GM12865 (cell line): ENCODE data around the gene OR10K1.

Source experiments
- DNase-seq: peaks from one replicate; pipeline ENCODE4 v3.0.0; 2010; ENCODE audit warnings: low read depth
- H3K4me3 ChIP-seq: 2 replicates; pipeline ENCODE4 v1.5.1; 2011; ENCODE audit warnings: mild to moderate bottlenecking, low read depth, low read length, control low read depth
- TF ChIP-seq, protein P1 (sequence below): IDR thresholded peaks from 2 replicates; pipeline ENCODE4 v1.5.1; 2011; ENCODE audit warnings: low read length, control low read depth, low read depth, inconsistent platforms; ENCODE audit not compliant: insufficient read depth; ENCODE audit errors: missing control alignments

The OR10K1 gene

DNA sequence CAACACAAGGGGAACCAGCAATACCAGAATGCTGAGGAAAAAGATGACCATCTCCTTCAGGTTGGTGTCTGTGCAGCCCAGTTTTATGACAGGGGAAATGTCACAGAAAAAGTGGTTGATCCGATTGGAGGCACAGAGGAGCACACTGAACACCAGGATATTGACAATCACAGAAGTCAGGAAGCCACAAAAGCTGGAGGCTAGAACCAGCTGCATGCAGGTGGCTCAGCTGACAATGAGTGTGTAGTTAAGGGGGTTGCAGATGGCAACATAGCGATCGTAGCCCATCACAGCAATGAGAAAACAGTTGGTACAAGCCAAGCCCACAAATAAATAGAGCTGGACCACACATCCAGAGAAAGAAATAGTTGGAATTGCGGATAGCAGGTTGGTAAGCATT is 16.3 kb upstream of the OR10K1 start:
- TF ChIP-seq, protein P1, sequence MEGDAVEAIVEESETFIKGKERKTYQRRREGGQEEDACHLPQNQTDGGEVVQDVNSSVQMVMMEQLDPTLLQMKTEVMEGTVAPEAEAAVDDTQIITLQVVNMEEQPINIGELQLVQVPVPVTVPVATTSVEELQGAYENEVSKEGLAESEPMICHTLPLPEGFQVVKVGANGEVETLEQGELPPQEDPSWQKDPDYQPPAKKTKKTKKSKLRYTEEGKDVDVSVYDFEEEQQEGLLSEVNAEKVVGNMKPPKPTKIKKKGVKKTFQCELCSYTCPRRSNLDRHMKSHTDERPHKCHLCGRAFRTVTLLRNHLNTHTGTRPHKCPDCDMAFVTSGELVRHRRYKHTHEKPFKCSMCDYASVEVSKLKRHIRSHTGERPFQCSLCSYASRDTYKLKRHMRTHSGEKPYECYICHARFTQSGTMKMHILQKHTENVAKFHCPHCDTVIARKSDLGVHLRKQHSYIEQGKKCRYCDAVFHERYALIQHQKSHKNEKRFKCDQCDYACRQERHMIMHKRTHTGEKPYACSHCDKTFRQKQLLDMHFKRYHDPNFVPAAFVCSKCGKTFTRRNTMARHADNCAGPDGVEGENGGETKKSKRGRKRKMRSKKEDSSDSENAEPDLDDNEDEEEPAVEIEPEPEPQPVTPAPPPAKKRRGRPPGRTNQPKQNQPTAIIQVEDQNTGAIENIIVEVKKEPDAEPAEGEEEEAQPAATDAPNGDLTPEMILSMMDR: no peak
- no peak for DNase-seq
- no peak overlapping the region for H3K4me3 ChIP-seq

DNA sequence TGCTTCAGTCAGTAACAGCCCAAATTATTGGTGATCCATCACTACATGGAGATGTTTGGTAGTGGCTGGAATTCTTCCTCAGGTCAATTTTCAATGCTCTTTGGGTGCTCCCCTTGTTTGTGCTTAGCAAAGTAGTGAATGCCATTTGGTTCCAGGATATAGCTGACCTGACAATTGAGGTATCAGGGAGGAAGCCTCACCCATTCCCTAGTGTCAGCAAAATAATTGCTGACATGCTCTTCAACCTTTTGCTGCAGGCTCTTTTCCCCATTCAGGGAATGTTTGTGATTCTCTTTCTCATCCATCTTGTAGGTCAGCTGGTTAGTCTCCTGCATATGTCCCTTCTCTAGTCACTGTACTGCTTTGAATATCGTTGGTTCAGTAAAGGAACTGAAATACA is 7.1 kb upstream of the OR10K1 start:
- DNase-seq: no peak
- no peak overlapping the region for H3K4me3 ChIP-seq
- TF ChIP-seq, protein P1: no peak

DNA sequence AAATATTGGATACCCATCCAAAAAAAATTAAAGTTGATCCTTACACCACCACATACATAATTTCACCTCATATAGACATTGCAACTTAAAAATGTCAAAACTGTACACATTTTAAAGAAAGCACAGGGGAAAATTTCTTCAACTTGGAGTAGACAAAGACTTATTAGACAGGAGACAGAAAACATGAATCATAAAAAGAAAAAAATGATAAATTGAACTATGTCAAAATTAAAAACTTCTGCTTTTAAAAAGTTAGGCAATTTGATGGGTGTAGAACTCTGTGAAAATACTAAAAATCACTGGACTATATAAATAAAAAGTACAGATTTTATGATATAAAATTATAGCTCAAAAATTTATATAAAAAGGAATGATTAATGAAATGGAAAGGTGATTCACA is 4.4 kb upstream of the OR10K1 start:
- no peak for DNase-seq
- TF ChIP-seq, protein P1: no peak
- no peak overlapping the region for H3K4me3 ChIP-seq

DNA sequence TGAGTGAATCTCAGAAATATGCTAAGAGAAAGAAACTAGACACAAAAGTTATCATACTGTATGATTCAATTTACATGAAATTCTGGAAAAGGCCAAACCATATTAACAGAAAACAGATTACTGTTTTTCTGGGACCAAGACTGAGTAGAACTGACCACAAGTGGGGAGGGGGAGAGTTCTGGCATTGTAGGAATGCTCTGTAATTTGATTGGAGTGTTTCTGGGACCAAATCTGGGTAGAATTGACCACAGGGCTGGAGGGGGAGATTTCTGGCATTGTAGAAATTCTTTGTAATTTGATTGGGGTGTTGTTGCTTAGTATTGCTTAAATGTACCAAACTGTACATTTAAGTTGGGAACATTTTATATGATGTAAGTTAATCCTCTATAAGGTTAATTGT is 3.4 kb upstream of the OR10K1 start:
- no peak overlapping the region for H3K4me3 ChIP-seq
- TF ChIP-seq, protein P1: no peak
- DNase-seq: no peak

GRCh38 chr1:158471920-158472319 is 10.3 kb downstream of the OR10K1 start, which contains the start of gene OR10R2:
Gene OR10R2, plus strand, starts transcription at chr1:158472220. Its CDS starts 106 bp downstream, at chr1:158472326.
- TF ChIP-seq, protein P1: no peak
- DNase-seq: no peak

GRCh38 chr1:158485455-158485854 is 23.8 kb downstream of the OR10K1 start:
- TF ChIP-seq, protein P1: no peak
- no peak for DNase-seq

More at GRCh38 chr1:158471920-158472319, 10.3 kb downstream of the OR10K1 start, which contains the start of gene OR10R2:
- no peak within 1 kb of the TSS for H3K4me3 ChIP-seq

GRCh38 chr1:158491316-158491715 is 29.7 kb downstream of the OR10K1 start:
- TF ChIP-seq, protein P1: no peak
- DNase-seq: no peak
- no peak overlapping the region for H3K4me3 ChIP-seq

More at GRCh38 chr1:158485455-158485854, 23.8 kb downstream of the OR10K1 start:
- H3K4me3 ChIP-seq: no peak overlapping the region
